Activated CD4-positive, alpha-beta T cell treated with anti-CD3 and anti-CD28 coated beads, Interleukin-2, amount 50 U/mL, for 4 hours (primary cell): ENCODE measurements around the gene PDZRN3.

Source experiments
- DNase-seq, 2 experiments: peaks; one replicate each; pipeline ENCODE4 v3.0.0-alpha.2; 2020

PDZRN3 gene

GRCh38 chr3:73511571-73512525 is 112.9 kb downstream of the PDZRN3 start:
- no peak for DNase-seq

- no peak for DNase-seq
Observed at GRCh38 chr3:73510784-73511183, 114.0 kb downstream of the PDZRN3 start.

- DNase-seq = no peak
Observed at GRCh38 chr3:73510334-73510733, 114.4 kb downstream of the PDZRN3 start.

- DNase-seq = no peak
Observed at GRCh38 chr3:73509816-73510215, 114.9 kb downstream of the PDZRN3 start.

GRCh38 chr3:73509066-73509465 is 115.7 kb downstream of the PDZRN3 start:
- DNase-seq = no peak

GRCh38 chr3:73508330-73508954 is 116.3 kb downstream of the PDZRN3 start:
- no peak for DNase-seq

- no peak for DNase-seq
Observed at GRCh38 chr3:73504852-73505251, 119.9 kb downstream of the PDZRN3 start.

- DNase-seq = no peak
Observed at GRCh38 chr3:73504239-73504638, 120.5 kb downstream of the PDZRN3 start.

GRCh38 chr3:73503781-73504180 is 121.0 kb downstream of the PDZRN3 start:
- DNase-seq = no peak

GRCh38 chr3:73502609-73503583 is 121.8 kb downstream of the PDZRN3 start:
- peak; percentile 21 to 22 for DNase-seq

GRCh38 chr3:73500321-73500720 is 124.4 kb downstream of the PDZRN3 start:
- DNase-seq = no peak

GRCh38 chr3:73499787-73500186 is 125.0 kb downstream of the PDZRN3 start:
- no peak for DNase-seq

- no peak for DNase-seq
Observed at GRCh38 chr3:73498764-73499622, 125.7 kb downstream of the PDZRN3 start.

- no peak for DNase-seq
Observed at GRCh38 chr3:73497646-73498406, 126.9 kb downstream of the PDZRN3 start.

GRCh38 chr3:73493543-73494308 is 131.0 kb downstream of the PDZRN3 start:
- no peak for DNase-seq

- no peak for DNase-seq
Observed at GRCh38 chr3:73492186-73492585, 132.6 kb downstream of the PDZRN3 start.

- no peak for DNase-seq
Observed at GRCh38 chr3:73491287-73491662, 133.5 kb downstream of the PDZRN3 start.

- no peak for DNase-seq
Observed at GRCh38 chr3:73490453-73491286, 134.1 kb downstream of the PDZRN3 start.

GRCh38 chr3:73485877-73486330 is 138.8 kb downstream of the PDZRN3 start:
- no peak for DNase-seq
